Effector CD4-positive, alpha-beta T cell (primary cell): ENCODE measurements around the gene SERPINB7. TPM values are rescaled to one million over a fixed set of nuclear protein-coding genes. Genes with fewer than 3 reads are reported as not detected.
"Not testable (repeated sequence)": the region's sequence is repeated elsewhere in the genome, so short reads cannot be mapped to it uniquely, and the experiment has no call there.

Experiments used
- DNase-seq: peaks from one replicate; pipeline ENCODE4 v3.0.0-alpha.2; 2020
- total RNA-seq: gene quantifications from one replicate; lab custom pipeline; 2026; lab: John Stamatoyannopoulos, UW

Gene SERPINB7
- not detected for total RNA-seq

GRCh38 chr18:63775166-63775730, at the start of gene SERPINB7:
Gene SERPINB7, plus strand, starts transcription at chr18:63775418. Its CDS starts 6,955 bp downstream, at chr18:63782373.
- DNase-seq: no peak

GRCh38 chr18:63725682-63726480, 49.3 kb upstream of the SERPINB7 start:
- no peak for DNase-seq

GRCh38 chr18:63730773-63731172, 44.4 kb upstream of the SERPINB7 start:
- no peak for DNase-seq

GRCh38 chr18:63731215-63731614, 44.0 kb upstream of the SERPINB7 start:
- no peak for DNase-seq

GRCh38 chr18:63736876-63737275, 38.3 kb upstream of the SERPINB7 start:
- no peak for DNase-seq

GRCh38 chr18:63741769-63742168, 33.4 kb upstream of the SERPINB7 start:
- DNase-seq: no peak

- DNase-seq: no peak
Measured at GRCh38 chr18:63747006-63747405, 28.2 kb upstream of the SERPINB7 start.

- DNase-seq: no peak
Measured at GRCh38 chr18:63749489-63749888, 25.7 kb upstream of the SERPINB7 start.

GRCh38 chr18:63752636-63753035, 22.6 kb upstream of the SERPINB7 start:
- DNase-seq: no peak

- DNase-seq: no peak
Measured at GRCh38 chr18:63753676-63754075, 21.5 kb upstream of the SERPINB7 start.

GRCh38 chr18:63757541-63757940, 17.7 kb upstream of the SERPINB7 start:
- DNase-seq: no peak

GRCh38 chr18:63758615-63759240, 16.5 kb upstream of the SERPINB7 start:
- no peak for DNase-seq

GRCh38 chr18:63759786-63760185, 15.4 kb upstream of the SERPINB7 start:
- not testable (repeated sequence) for DNase-seq

GRCh38 chr18:63762518-63762917, 12.7 kb upstream of the SERPINB7 start:
- no peak for DNase-seq

- DNase-seq: no peak
Measured at GRCh38 chr18:63763831-63764600, 11.2 kb upstream of the SERPINB7 start.

- DNase-seq: no peak
Measured at GRCh38 chr18:63765837-63766236, 9.4 kb upstream of the SERPINB7 start.

- DNase-seq: no peak
Measured at GRCh38 chr18:63773551-63773950, 1.7 kb upstream of the SERPINB7 start.

GRCh38 chr18:63774511-63774910, 707 bp upstream of the SERPINB7 start:
- DNase-seq: no peak

GRCh38 chr18:63779386-63779785, 4.2 kb downstream of the SERPINB7 start:
- no peak for DNase-seq

GRCh38 chr18:63783394-63783793, 8.2 kb downstream of the SERPINB7 start:
- no peak for DNase-seq

GRCh38 chr18:63784787-63785452, 9.7 kb downstream of the SERPINB7 start:
- no peak for DNase-seq

GRCh38 chr18:63787673-63788072, 12.5 kb downstream of the SERPINB7 start:
- no peak for DNase-seq
